A673 (cell line): ENCODE measurements around the gene SYS1. TPM values are rescaled to one million over a fixed set of nuclear protein-coding genes. Genes with fewer than 3 reads are reported as not detected.
A peak's percentile ranks its signal among the peaks of the same experiment; 100 is the strongest.

Source experiments
- BruUV-seq: library from RNA; stranded (reverse); fragments of 400-500 nt; replicated peaks from 2 replicates; lab custom pipeline; 2021; lab: Mats Ljungman, UMichigan
- CTCF ChIA-PET: fragments of 300-600 bp; sonication (Branson Sonifier 250); formaldehyde crosslinking; loops from one replicate; lab custom pipeline; 2022; ENCODE audit warnings: antibody characterized with exemption; lab: Charles Lee
- POLR2A ChIA-PET: fragments of 300-600 bp; sonication (Branson Sonifier 250); formaldehyde crosslinking; loops from one replicate; lab custom pipeline; 2022; ENCODE audit warnings: antibody characterized with exemption; ENCODE audit not compliant: low non-redundant PET; lab: Charles Lee
- DNase-seq: peaks from one replicate; pipeline ENCODE4 v3.0.0-alpha.2; 2015; ENCODE audit warnings: low spot score
- H3K27ac ChIP-seq: fragments of 200-600 bp; sonication (generic); 2 replicates; pipeline ENCODE4 v1.5.1; 2016; ENCODE audit warnings: mixed run types, low read depth, mild to moderate bottlenecking, mixed read lengths, antibody characterized with exemption, low read length; ENCODE audit not compliant: poor library complexity, severe bottlenecking
- H3K27me3 ChIP-seq: fragments of 200-600 bp; sonication (generic); replicated peaks from 2 replicates; pipeline ENCODE4 v1.6.1; 2017; ENCODE audit warnings: mixed run types, low read depth, mild to moderate bottlenecking, mixed read lengths, antibody characterized with exemption, low read length; ENCODE audit not compliant: insufficient read depth, poor library complexity
- H3K36me3 ChIP-seq: fragments of 200-600 bp; sonication (generic); 2 replicates; pipeline ENCODE4 v1.6.1; 2016; ENCODE audit warnings: mixed run types, mild to moderate bottlenecking, mixed read lengths, antibody characterized with exemption, low read length; ENCODE audit not compliant: insufficient read depth, poor library complexity, severe bottlenecking
- H3K4me1 ChIP-seq: fragments of 200-600 bp; sonication (generic); 2 replicates; pipeline ENCODE4 v1.6.1; 2017; ENCODE audit warnings: mixed run types, mild to moderate bottlenecking, mixed read lengths, antibody characterized with exemption, low read length; ENCODE audit not compliant: insufficient read depth, poor library complexity, severe bottlenecking
- H3K4me3 ChIP-seq: fragments of 200-600 bp; sonication (generic); 2 replicates; pipeline ENCODE4 v1.5.1; 2016; ENCODE audit warnings: low read depth, mixed run types, mild to moderate bottlenecking, mixed read lengths, low read length; ENCODE audit not compliant: poor library complexity, severe bottlenecking
- H3K9me3 ChIP-seq: fragments of 200-600 bp; sonication (generic); 2 replicates; pipeline ENCODE4 v1.6.1; 2016; ENCODE audit warnings: mixed run types, low read depth, mild to moderate bottlenecking, mixed read lengths, antibody characterized with exemption, low read length; ENCODE audit not compliant: poor library complexity, severe bottlenecking
- CTCF ChIP-seq: fragments of 300-800, 200-600 bp; sonication (generic); conservative IDR thresholded peaks from 2 replicates; pipeline ENCODE4 v1.5.1; 2017; ENCODE audit warnings: low read depth, mild to moderate bottlenecking, antibody characterized with exemption, low read length, moderate library complexity, mixed read lengths
- EZH2 ChIP-seq: fragments of 200-600 bp; sonication (generic); IDR thresholded peaks from 2 replicates; pipeline ENCODE4 v1.6.1; 2017; ENCODE audit warnings: borderline replicate concordance, low read depth, mild to moderate bottlenecking, mixed read lengths, antibody characterized with exemption, low read length; ENCODE audit not compliant: poor library complexity, severe bottlenecking
- intact Hi-C: fragments of 100-400 bp; cut with micrococcal nuclease; formaldehyde crosslinking; loops from one replicate; pipeline ENCODE4 v1.10.0; 2022; ENCODE audit not compliant: unreplicated experiment
- total RNA-seq: library from RNA; stranded (reverse); gene quantifications from 2 replicates; pipeline ENCODE4 v1.2.3, GENCODE V29; 2021

Gene SYS1
- total RNA-seq, 1 experiment from 2014 or later: 22.8 TPM

GRCh38 chr20:45406260-45407066 is 43.5 kb downstream of the SYS1 start:
- intact Hi-C loops: no loop called here
- no TSS peak for BruUV-seq
- peaks cover 18% of the 10 kb centered on the region for H3K36me3 ChIP-seq

GRCh38 chr20:45407067-45407745 is 44.2 kb downstream of the SYS1 start:
- intact Hi-C loops: no loop called here
- TSS peak; percentile 37 for BruUV-seq
- peak; percentile 37 for DNase-seq

More at GRCh38 chr20:45406260-45407066, 43.5 kb downstream of the SYS1 start:
- Histone ChIP-seq H3K4me3 (peak overlapping the region; percentile 76), H3K27ac (peak overlapping the region; percentile 83), H3K27me3 (no peaks in the 10 kb centered on the region), H3K4me1 (peaks cover 9% of the 10 kb centered on the region), H3K9me3 (no peaks in the 10 kb centered on the region)
- peak; percentile 76 for DNase-seq
- CTCF ChIA-PET: interaction anchor here (1.0 to 1.4 kb wide), 2 partner anchors 34 to 44 kb away, joined by 3 read pairs; partner anchors contain the start of gene SYS1
- TF ChIP-seq CTCF (0 out of 2 replicates have a peak, but pooled peaks have one; percentile 12), EZH2 (no peak)
- POLR2A ChIA-PET: interaction anchor here (0.5 kb wide), 1 partner anchor 51 kb away, joined by 6 read pairs; no protein-coding TSS in a partner anchor

More at GRCh38 chr20:45407067-45407745, 44.2 kb downstream of the SYS1 start:
- H3K36me3 ChIP-seq: peaks cover 18% of the 10 kb centered on the region
- H3K27me3 ChIP-seq: no peaks in the 10 kb centered on the region
- no peak for TF ChIP-seq EZH2
- TF ChIP-seq CTCF: no peak
- peaks cover 9% of the 10 kb centered on the region for H3K4me1 ChIP-seq
- H3K4me3 ChIP-seq: peak overlapping the region; percentile 76
- peak overlapping the region; percentile 83 for H3K27ac ChIP-seq
- ChIA-PET CTCF (interaction anchor here (1.0 to 1.4 kb wide), 2 partner anchors 35 to 44 kb away, joined by 3 read pairs; partner anchors contain the start of gene SYS1), POLR2A (no interaction called here)
- no peaks in the 10 kb centered on the region for H3K9me3 ChIP-seq
